ENCODE results near the gene HDGF. TPM values are rescaled to one million over a fixed set of nuclear protein-coding genes. Genes with fewer than 3 reads are reported as not detected.

The HDGF gene
- total RNA-seq, 4 donors from 2014 or later: 210 to 233 (median 222) TPM

DNA sequence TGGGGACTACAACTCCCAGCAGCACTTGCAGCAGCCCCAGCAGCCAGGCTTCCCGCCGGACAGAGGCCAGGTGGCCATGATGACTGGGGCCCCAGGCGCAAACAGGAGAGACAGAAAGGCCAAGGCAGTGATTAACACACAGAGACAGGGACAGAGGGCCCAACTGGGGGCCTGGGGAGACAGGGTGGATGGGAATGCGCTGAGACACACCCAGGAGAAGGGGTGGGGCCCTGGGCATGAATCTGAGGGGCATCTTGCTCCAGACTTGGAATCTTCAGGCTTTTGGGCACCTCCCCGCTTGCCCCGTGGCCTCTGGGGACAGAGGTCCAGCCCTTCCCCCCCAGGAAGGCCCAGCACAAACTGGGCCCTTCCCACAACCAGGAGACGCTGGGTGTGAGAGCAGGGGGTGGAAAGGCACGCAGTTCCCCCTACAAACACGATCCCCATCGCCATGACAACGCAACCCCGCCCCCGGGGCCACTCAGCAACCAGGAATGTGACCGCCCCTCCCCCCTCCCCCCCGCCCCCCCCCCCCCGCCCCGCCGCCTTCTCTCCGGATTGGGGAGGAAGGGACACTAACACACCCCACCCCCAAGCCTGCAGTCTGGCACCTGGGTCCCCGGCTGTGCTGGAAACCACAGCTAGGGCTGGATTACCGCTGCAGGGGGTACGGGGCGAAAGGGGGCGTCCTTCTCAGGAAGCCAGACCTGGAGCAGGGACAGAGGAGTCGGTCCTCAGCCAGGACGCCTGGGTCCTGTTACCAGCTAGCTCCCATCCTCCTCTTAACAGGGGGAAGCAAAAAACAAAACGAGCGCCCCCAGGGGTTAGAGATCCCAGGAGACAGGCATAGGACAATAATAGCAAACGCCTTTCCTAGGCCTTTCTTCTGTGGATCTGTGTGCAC, 4.5 kb downstream of the HDGF start:
- peak; percentile 93 to 99 for DNase-seq (ENCODE audit: low spot score in 2 of 2)
- peak overlapping the region; percentile 19 for H3K4me3 ChIP-seq (ENCODE audit: low read depth, poor library complexity, severe bottlenecking)
- TF ChIP-seq POLR2A (IDR thresholded peaks at IDR 0.05): no peak
- TF ChIP-seq, protein P1, sequence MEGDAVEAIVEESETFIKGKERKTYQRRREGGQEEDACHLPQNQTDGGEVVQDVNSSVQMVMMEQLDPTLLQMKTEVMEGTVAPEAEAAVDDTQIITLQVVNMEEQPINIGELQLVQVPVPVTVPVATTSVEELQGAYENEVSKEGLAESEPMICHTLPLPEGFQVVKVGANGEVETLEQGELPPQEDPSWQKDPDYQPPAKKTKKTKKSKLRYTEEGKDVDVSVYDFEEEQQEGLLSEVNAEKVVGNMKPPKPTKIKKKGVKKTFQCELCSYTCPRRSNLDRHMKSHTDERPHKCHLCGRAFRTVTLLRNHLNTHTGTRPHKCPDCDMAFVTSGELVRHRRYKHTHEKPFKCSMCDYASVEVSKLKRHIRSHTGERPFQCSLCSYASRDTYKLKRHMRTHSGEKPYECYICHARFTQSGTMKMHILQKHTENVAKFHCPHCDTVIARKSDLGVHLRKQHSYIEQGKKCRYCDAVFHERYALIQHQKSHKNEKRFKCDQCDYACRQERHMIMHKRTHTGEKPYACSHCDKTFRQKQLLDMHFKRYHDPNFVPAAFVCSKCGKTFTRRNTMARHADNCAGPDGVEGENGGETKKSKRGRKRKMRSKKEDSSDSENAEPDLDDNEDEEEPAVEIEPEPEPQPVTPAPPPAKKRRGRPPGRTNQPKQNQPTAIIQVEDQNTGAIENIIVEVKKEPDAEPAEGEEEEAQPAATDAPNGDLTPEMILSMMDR (IDR thresholded peaks at IDR 0.05): no peak
- WGBS, 2 donors: 1% methylated on average over 18 to 22 of the region's 29 CpGs
- intact Hi-C loops (cut with DNase I; ENCODE audit: low total_unique reads): no loop called here

GRCh38 chr1:156746406-156746727, 5.1 kb downstream of the HDGF start:
- no peak for TF ChIP-seq POLR2A (IDR thresholded peaks at IDR 0.05)
- TF ChIP-seq, protein P1 (IDR thresholded peaks at IDR 0.05): no peak
- intact Hi-C loops (cut with DNase I; ENCODE audit: low total_unique reads): no loop called here
- no peak for DNase-seq (ENCODE audit: low spot score in 2 of 2)
- WGBS, 2 donors: 51 to 62% methylated on average over 8 to 9 of the region's 9 CpGs
- H3K4me3 ChIP-seq (ENCODE audit: low read depth, poor library complexity, severe bottlenecking): no peak overlapping the region

- DNase-seq (ENCODE audit: low spot score in 2 of 2): no peak
- no peak overlapping the region for H3K4me3 ChIP-seq (ENCODE audit: low read depth, poor library complexity, severe bottlenecking)
- intact Hi-C loops (cut with DNase I; ENCODE audit: low total_unique reads): no loop called here
- TF ChIP-seq, protein P1 (IDR thresholded peaks at IDR 0.05): no peak
- no peak for TF ChIP-seq POLR2A (IDR thresholded peaks at IDR 0.05)
- WGBS, 2 donors: 61 to 64% methylated on average over 3 of the region's 3 CpGs
Observed at GRCh38 chr1:156745881-156746280, 5.6 kb downstream of the HDGF start.

GRCh38 chr1:156744786-156745419, 6.6 kb downstream of the HDGF start:
- no peak for DNase-seq (ENCODE audit: low spot score in 2 of 2)
- intact Hi-C loops (cut with DNase I; ENCODE audit: low total_unique reads): no loop called here
- WGBS, 2 donors: 70 to 76% methylated on average over 14 of the region's 14 CpGs
- TF ChIP-seq POLR2A (IDR thresholded peaks at IDR 0.05): no peak
- TF ChIP-seq, protein P1 (IDR thresholded peaks at IDR 0.05): no peak
- no peak overlapping the region for H3K4me3 ChIP-seq (ENCODE audit: low read depth, poor library complexity, severe bottlenecking)

GRCh38 chr1:156744344-156744743, 7.1 kb downstream of the HDGF start:
- intact Hi-C loops (cut with DNase I; ENCODE audit: low total_unique reads): no loop called here
- TF ChIP-seq POLR2A (IDR thresholded peaks at IDR 0.05): no peak
- TF ChIP-seq, protein P1 (IDR thresholded peaks at IDR 0.05): no peak
- WGBS, 2 donors: 71% methylated on average over 12 of the region's 12 CpGs
- H3K4me3 ChIP-seq (ENCODE audit: low read depth, poor library complexity, severe bottlenecking): no peak overlapping the region
- DNase-seq (ENCODE audit: low spot score in 2 of 2): no peak

Data from lower leg skin (tissue), 4 donors.